Activated effector memory CD4-positive, alpha-beta T cell treated with Interleukin-2 at 50 U/mL for 16 hours (primary cell): ENCODE measurements around the gene RNU4-1.
"Not testable (repeated sequence)": the region's sequence is repeated elsewhere in the genome, so short reads cannot be mapped to it uniquely, and the experiment has no call there.

ENCODE experiments used
- DNase-seq: peaks from one replicate; pipeline ENCODE4 v3.0.0-alpha.2; 2020

Gene RNU4-1

GRCh38 chr12:120292661-120293531, at the start of gene RNU4-1:
TSS of gene RNU4-1 (minus strand) at chr12:120293237.
- DNase-seq, result peak; percentile 56

GRCh38 chr12:120342175-120343038, 49.4 kb upstream of the RNU4-1 start:
- DNase-seq, result no peak

GRCh38 chr12:120339256-120339655, 46.2 kb upstream of the RNU4-1 start:
- DNase-seq, result no peak

- DNase-seq, result no peak
Observed at GRCh38 chr12:120337730-120338129, 44.7 kb upstream of the RNU4-1 start.

- DNase-seq, result not testable (repeated sequence)
Observed at GRCh38 chr12:120336392-120336791, 43.4 kb upstream of the RNU4-1 start.

- not testable (repeated sequence) for DNase-seq
Observed at GRCh38 chr12:120335447-120335846, 42.4 kb upstream of the RNU4-1 start.

- DNase-seq, result no peak
Observed at GRCh38 chr12:120332523-120332922, 39.5 kb upstream of the RNU4-1 start.

GRCh38 chr12:120332041-120332440, 39.0 kb upstream of the RNU4-1 start:
- DNase-seq, result no peak

GRCh38 chr12:120331390-120331789, 38.4 kb upstream of the RNU4-1 start:
- DNase-seq, result no peak

- no peak for DNase-seq
Observed at GRCh38 chr12:120328228-120328627, 35.2 kb upstream of the RNU4-1 start.

GRCh38 chr12:120327593-120327992, 34.6 kb upstream of the RNU4-1 start, which contains the start of gene PLA2G1B:
TSS of gene PLA2G1B (minus strand) at chr12:120327779. CDS start at chr12:120327753, 26 bp downstream.
- DNase-seq, result no peak

GRCh38 chr12:120324841-120325417, 31.9 kb upstream of the RNU4-1 start:
- DNase-seq, result no peak

GRCh38 chr12:120323772-120324171, 30.7 kb upstream of the RNU4-1 start:
- no peak for DNase-seq

GRCh38 chr12:120321382-120322202, 28.6 kb upstream of the RNU4-1 start:
- DNase-seq, result no peak

GRCh38 chr12:120317224-120318105, 24.4 kb upstream of the RNU4-1 start:
- DNase-seq, result peak; percentile 100

- DNase-seq, result no peak
Observed at GRCh38 chr12:120316798-120317223, 23.8 kb upstream of the RNU4-1 start.

- no peak for DNase-seq
Observed at GRCh38 chr12:120314220-120314619, 21.2 kb upstream of the RNU4-1 start.

GRCh38 chr12:120301962-120302815, 9.2 kb upstream of the RNU4-1 start, which contains the start of gene SIRT4:
TSS of gene SIRT4 (plus strand) at chr12:120302321. CDS start at chr12:120303562, 1,241 bp downstream.
- peak; percentile 75 for DNase-seq

GRCh38 chr12:120292411-120292660, 701 bp downstream of the RNU4-1 start:
- DNase-seq, result no peak

- DNase-seq, result no peak
Observed at GRCh38 chr12:120290609-120291305, 2.3 kb downstream of the RNU4-1 start.
